Stimulated activated naive CD8-positive, alpha-beta T cell treated with anti-CD3 and anti-CD28 coated beads, Interleukin-15, Interleukin-2, amounts not matched to agents 100 ng/mL and 50 ng/mL, for 24 hours (primary cell): ENCODE measurements around the gene ITGAE.
A peak's percentile ranks its signal among the peaks of the same experiment; 100 is the strongest.
"Not testable (repeated sequence)": the region's sequence is repeated elsewhere in the genome, so short reads cannot be mapped to it uniquely, and the experiment has no call there.

Experiments
- H3K27ac Mint-ChIP-seq: one replicate; pipeline ENCODE4 v1.8.0; 2021; ENCODE audit warnings: mild to moderate bottlenecking, mixed read lengths
- H3K27me3 Mint-ChIP-seq: one replicate; pipeline ENCODE4 v1.8.0; 2021; ENCODE audit warnings: mixed read lengths
- H3K36me3 Mint-ChIP-seq: one replicate; pipeline ENCODE4 v1.8.0; 2021; ENCODE audit warnings: low read depth, mixed read lengths
- H3K4me1 Mint-ChIP-seq: one replicate; pipeline ENCODE4 v1.8.0; 2021; ENCODE audit warnings: low read depth, mixed read lengths
- H3K4me3 Mint-ChIP-seq: one replicate; pipeline ENCODE4 v1.8.0; 2021; ENCODE audit warnings: mild to moderate bottlenecking, mixed read lengths
- H3K9me3 Mint-ChIP-seq: one replicate; pipeline ENCODE4 v1.8.0; 2021; ENCODE audit warnings: mixed read lengths

Gene ITGAE

DNA sequence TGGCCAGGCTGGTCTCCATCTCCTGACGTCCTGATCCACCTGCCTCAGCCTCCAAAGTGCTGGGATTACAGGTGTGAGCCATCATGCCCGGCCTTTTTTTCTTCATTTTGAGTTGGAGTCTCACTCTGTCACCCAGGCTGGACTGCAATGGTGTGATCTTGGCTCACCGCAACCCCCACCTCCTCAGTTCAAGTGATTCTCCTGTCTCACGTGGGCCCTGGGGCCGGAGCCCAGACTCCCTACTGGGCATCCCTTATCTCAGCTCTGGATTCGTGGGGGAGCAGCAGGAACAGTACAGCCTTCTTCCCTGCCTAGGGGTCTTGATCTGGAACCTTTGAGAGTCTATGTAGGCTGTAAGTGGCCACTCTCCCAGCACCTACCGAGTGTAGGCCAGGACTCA lies 7.7 kb downstream of the ITGAE start:
- H3K36me3 Mint-ChIP-seq, H3K4me3 Mint-ChIP-seq, H3K27ac Mint-ChIP-seq, H3K27me3 Mint-ChIP-seq, H3K9me3 Mint-ChIP-seq: not testable (repeated sequence)
- peaks cover 73% of the 10 kb centered on the region for H3K4me1 Mint-ChIP-seq

DNA sequence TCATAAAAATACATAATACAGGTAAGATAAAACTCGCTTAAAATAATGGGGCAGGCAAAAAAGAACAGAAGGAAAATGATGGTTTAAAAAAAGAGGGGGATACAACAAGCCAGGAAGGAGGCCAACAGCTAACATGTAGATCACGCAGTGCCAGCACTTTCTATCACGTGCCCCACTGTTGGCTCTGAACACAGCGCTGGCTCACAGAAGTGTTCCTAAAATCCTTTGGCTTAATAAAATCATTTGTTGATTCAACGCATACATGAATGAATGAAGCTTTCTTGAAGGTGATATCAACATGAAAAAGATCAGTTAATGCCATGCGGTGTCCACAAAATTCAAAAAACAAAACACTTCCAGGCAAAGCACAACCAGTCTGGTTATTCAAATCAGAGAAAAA lies 8.5 kb downstream of the ITGAE start:
- H3K27me3 Mint-ChIP-seq = no peaks in the 10 kb centered on the region
- H3K27ac Mint-ChIP-seq = no peak overlapping the region
- H3K9me3 Mint-ChIP-seq = no peaks in the 10 kb centered on the region

DNA sequence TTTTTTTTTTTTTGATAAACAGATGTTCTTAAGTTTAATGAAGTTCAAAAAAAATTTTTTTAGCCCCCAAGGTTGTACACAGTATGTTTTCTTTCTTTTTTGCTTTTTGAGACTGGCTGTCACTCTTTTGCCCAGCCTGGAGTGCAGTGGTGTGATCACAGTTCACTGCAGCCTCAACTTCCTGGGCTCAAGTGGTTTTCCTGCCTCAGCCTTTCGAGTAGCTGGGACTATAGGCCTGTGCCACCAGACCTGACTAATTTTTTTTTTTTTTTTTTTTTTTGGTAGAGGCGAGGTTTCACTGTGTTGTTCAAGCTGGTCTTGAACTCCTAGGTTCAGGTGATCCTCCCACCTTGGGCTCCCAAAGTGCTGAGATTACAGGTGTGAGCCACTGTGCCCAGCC lies 12.8 kb downstream of the ITGAE start:
- peaks cover 3% of the 10 kb centered on the region for H3K27me3 Mint-ChIP-seq
- peaks cover 41% of the 10 kb centered on the region for H3K4me1 Mint-ChIP-seq
- H3K4me3 Mint-ChIP-seq = no peak overlapping the region
- H3K9me3 Mint-ChIP-seq = no peaks in the 10 kb centered on the region
- no peaks in the 10 kb centered on the region for H3K36me3 Mint-ChIP-seq
- no peak overlapping the region for H3K27ac Mint-ChIP-seq

More for the DNA sequence above, 8.5 kb downstream of the ITGAE start:
- Mint-ChIP-seq H3K4me3 (no peak overlapping the region), H3K4me1 (peaks cover 70% of the 10 kb centered on the region), H3K36me3 (no peaks in the 10 kb centered on the region)

DNA sequence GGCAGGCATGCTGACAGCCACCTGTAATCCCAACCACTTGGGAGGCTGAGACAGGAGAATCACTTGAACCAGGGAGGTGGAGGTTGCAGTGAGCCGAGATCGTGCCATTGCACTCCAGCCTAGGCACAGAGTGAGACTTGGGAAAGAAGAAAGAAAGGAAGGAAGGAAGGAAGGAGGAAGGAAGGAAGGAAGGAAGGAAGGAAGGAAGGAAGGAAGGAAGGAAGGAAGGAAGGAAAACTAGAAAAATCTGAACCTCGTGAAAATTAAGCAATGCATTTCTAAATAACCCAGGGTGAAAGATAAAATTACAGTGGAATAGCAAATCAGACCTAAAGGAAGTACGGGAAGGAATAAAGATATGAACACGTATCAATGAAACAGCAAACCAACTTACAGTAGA lies 15.7 kb downstream of the ITGAE start:
- not testable (repeated sequence) for H3K36me3 Mint-ChIP-seq, H3K27me3 Mint-ChIP-seq, H3K27ac Mint-ChIP-seq, H3K9me3 Mint-ChIP-seq, H3K4me3 Mint-ChIP-seq
- peaks cover 19% of the 10 kb centered on the region for H3K4me1 Mint-ChIP-seq

DNA sequence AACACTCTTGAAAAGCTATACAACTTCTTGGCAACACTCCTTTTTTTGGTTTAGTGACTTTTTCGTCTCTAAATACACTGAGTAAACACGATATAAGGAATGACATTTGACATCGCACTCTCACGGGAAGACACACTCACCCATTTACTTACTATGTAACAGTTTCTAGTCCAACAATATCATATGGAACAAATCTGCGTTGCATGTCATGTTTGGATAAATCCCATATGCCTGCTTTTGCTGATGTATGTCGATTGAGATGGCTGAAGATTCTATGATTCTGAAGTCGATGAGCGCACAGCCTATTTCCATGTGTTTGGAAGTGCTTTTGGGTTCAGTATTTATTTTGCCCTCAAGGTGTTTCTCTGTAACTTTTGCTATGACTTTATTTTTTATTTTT lies 18.2 kb downstream of the ITGAE start:
- H3K4me3 Mint-ChIP-seq = no peak overlapping the region
- no peak overlapping the region for H3K27ac Mint-ChIP-seq
- no peaks in the 10 kb centered on the region for H3K36me3 Mint-ChIP-seq
- peaks cover 7% of the 10 kb centered on the region for H3K4me1 Mint-ChIP-seq
- H3K27me3 Mint-ChIP-seq = peaks cover 3% of the 10 kb centered on the region
- no peaks in the 10 kb centered on the region for H3K9me3 Mint-ChIP-seq

DNA sequence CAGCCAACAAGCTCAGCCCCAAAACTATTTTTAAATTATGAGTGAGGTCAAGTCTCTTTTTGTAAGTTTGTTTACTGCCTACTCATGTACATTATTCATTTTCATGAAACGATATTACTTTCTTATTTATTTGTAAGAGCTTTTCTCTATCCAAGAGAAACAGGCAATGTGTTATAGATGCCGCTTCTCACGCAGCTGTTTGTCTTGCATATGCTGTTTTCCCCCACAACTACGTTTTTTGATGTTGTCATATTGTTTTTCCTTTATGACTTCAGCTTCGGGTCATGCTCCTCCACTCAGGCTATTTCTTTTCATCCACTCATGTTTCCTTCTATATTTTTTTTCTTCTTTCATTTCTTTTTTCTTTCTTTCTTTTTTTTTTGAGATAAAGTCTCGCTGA lies 20.0 kb downstream of the ITGAE start:
- Mint-ChIP-seq H3K36me3 (no peaks in the 10 kb centered on the region), H3K4me1 (no peaks in the 10 kb centered on the region), H3K27me3 (peaks cover 3% of the 10 kb centered on the region), H3K9me3 (no peaks in the 10 kb centered on the region), H3K4me3 (no peak overlapping the region), H3K27ac (no peak overlapping the region)

DNA sequence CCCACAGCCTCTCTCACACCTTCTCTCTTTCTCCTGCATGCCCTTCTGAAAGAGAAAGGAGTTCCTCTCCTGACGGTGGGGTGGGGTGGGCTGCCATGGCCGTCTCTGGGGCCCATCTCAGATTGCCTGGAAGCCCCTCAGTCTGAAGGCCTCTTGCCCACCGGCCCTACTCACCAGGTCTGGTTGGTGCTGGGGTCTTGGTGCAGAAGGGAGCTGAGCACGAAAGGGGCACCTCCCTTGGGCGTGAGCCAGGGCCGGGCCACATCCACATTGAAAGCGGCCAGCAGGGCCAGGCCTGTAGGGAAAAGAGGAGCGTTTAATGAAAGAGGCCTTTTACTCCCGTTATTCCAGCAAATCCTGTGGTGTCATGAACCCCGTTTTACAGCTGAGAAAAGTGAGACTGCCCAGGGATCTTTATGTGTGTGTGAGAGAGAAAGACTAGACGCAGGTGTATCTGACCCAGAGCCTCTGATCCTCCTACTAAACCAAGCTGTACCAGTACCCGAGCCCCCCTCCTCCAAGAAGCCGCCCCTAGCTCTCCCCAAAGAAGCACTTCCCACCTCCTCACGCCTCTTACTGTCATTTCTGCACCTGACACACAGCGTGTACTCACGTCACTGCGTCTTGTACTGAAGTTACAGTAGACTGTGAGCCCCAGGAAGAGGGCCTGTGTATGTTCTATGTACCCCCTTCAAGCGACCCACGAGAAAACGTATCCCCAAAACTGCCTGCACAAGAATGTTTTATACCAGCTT lies 23.4 kb downstream of the ITGAE start:
- Mint-ChIP-seq H3K9me3 (no peaks in the 10 kb centered on the region), H3K4me1 (peaks cover 3% of the 10 kb centered on the region), H3K36me3 (no peaks in the 10 kb centered on the region), H3K4me3 (no peak overlapping the region), H3K27me3 (peaks cover 3% of the 10 kb centered on the region), H3K27ac (no peak overlapping the region)

DNA sequence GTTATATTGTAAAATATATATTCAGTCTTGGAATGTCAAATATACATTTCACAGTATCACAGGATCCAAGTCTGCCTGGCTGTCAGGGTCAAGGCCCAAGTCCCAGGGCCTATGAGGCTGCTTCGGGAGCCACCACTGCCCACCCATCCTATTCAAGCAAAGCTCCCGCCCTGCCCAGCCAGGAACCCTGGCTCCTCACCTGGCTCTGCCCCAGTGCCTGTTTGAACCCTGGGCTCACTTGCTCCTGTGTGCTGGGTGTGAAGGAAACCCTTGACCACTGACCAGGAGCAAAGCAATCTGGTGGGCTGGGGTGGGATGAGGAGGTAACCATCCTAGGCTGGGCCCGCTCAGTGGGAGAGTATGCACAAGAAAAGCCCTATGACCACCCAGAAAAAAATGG lies 27.0 kb downstream of the ITGAE start:
- Mint-ChIP-seq H3K4me1 (peaks cover 33% of the 10 kb centered on the region), H3K27ac (no peak overlapping the region), H3K4me3 (no peak overlapping the region), H3K9me3 (no peaks in the 10 kb centered on the region), H3K36me3 (no peaks in the 10 kb centered on the region), H3K27me3 (peaks cover 15% of the 10 kb centered on the region)

DNA sequence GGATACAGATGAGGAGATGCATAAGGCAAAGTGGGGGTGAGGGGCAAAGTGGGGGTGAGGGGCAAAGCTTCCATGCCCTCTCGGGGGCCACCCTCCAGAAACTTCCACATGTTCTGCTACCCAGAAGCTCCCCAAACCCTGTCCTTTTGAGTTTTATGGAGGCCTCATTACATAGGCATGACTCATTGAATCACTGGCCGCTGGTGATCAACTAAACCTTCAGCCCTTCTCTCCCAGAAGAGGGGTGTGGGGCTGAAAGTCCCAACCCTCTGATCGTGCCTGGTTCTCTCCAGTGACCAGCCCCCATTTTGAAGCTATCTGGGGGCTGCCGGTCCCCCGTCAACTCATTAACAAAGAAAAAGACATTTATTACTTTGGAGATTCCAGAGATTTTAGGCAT lies 27.5 kb downstream of the ITGAE start:
- no peaks in the 10 kb centered on the region for H3K9me3 Mint-ChIP-seq
- peaks cover 37% of the 10 kb centered on the region for H3K4me1 Mint-ChIP-seq
- peaks cover 17% of the 10 kb centered on the region for H3K27me3 Mint-ChIP-seq
- H3K36me3 Mint-ChIP-seq = no peaks in the 10 kb centered on the region
- H3K27ac Mint-ChIP-seq = no peak overlapping the region
- H3K4me3 Mint-ChIP-seq = no peak overlapping the region

DNA sequence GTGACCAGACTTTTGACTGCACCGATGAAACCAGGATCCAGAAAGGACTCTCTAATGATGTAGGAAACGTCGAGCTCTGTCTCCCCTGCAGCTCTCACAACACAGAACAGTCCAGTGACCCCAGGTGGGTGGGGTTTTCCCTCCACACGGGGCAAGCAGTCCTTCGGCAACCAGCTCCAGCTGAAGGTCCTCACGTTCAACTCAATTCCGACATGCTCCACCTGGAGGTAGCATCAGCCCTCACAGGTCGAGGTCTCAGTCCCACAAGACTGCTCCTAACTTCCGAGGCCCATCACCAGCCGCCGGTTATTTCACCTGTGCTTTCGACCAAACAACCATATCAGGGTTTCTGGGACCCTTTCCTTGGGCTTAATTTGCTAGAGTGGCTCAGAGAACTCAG lies 28.2 kb downstream of the ITGAE start:
- Mint-ChIP-seq H3K36me3 (no peaks in the 10 kb centered on the region), H3K9me3 (no peaks in the 10 kb centered on the region), H3K4me3 (peak overlapping the region; percentile 10)

DNA sequence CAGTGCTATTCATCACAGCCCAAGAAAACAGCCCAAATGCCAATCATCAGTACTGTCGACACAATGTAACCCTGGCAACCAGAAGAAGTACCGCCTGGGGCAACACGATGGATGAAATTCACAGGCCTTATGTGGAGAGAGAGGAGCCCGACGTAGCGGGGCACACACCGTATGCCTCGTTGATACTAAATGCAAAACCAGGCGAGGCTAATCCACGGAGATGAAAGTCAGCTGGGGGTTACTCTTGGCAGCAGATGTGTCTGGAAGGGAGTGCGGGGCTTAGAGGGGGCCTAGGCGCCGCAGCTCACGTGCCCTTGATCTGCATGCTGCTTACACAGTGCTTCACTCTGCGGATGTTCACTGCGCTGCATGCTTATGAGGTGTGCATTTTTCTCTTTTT lies 29.8 kb downstream of the ITGAE start:
- Mint-ChIP-seq H3K27me3 (peaks cover 24% of the 10 kb centered on the region), H3K36me3 (no peaks in the 10 kb centered on the region), H3K4me3 (peak overlapping the region; percentile 18), H3K9me3 (no peaks in the 10 kb centered on the region), H3K4me1 (peaks cover 57% of the 10 kb centered on the region), H3K27ac (peak overlapping the region; percentile 23)

More for the DNA sequence above, 28.2 kb downstream of the ITGAE start:
- Mint-ChIP-seq H3K4me1 (peaks cover 44% of the 10 kb centered on the region), H3K27me3 (peaks cover 20% of the 10 kb centered on the region), H3K27ac (no peak overlapping the region)

DNA sequence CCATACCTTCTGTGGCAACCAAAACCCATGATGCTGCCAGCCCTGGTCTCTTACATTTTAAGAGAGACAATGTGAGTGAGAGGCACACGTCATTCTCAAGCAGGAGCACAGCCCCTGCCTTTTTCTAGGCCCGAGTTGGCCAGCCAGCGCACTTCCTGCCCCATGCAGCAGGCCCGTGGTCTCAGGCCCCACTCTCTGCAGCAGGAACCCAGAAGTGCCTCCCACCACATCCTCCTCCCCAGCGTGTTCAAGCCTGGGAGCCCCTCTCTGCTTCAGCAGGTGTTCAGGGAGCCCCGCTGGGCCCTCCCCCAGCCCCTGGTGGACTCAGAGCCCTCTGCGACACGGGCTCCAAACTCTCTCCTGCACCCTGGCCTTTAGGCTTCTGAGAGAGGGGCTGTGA lies 30.5 kb downstream of the ITGAE start:
- no peak overlapping the region for H3K4me3 Mint-ChIP-seq
- H3K27me3 Mint-ChIP-seq = peaks cover 26% of the 10 kb centered on the region
- no peaks in the 10 kb centered on the region for H3K9me3 Mint-ChIP-seq
- peaks cover 64% of the 10 kb centered on the region for H3K4me1 Mint-ChIP-seq
- no peak overlapping the region for H3K27ac Mint-ChIP-seq
- peaks cover 2% of the 10 kb centered on the region for H3K36me3 Mint-ChIP-seq

DNA sequence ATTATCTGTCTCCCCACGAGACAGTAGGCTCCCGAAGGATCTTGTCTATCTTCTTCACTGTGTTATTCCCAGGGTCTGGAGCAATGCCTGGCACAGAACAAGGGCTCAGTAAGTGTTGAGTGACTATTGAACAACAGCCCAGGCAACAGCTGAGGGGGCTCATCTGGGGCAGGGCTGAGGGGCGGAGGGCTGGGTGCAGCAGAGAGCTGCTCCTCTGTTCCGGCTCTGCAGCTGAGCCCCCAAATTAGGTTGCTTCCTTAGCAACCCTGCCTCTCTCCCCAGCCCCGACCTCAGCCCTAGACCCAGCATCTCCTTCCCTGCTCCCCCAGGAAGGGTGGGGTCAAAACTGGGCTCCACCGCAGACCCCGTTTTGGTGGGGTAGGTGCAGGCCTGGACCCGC lies 32.2 kb downstream of the ITGAE start:
- H3K36me3 Mint-ChIP-seq = peaks cover 4% of the 10 kb centered on the region
- H3K4me1 Mint-ChIP-seq = peaks cover 81% of the 10 kb centered on the region
- no peak overlapping the region for H3K4me3 Mint-ChIP-seq
- H3K27ac Mint-ChIP-seq = no peak overlapping the region
- H3K9me3 Mint-ChIP-seq = no peaks in the 10 kb centered on the region
- peaks cover 27% of the 10 kb centered on the region for H3K27me3 Mint-ChIP-seq

DNA sequence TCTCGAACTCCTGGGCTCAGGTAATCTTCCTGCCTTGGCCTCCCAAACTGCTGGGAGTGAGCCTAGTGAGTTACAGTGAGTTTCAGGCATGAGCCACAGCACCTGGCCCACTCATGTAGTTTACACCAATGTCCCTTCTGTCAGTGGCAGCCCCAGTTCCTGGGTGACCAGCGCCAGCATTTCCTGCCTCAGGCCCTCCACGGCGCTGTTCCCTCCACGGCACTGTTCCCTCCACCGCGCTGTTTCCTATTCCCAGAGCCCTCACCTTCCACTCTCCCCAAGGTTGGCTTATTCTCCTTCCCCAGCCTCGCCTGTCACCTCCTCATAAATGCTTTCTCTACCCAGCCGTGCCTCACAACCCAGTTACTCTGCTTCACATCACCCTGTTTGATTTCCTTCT lies 32.6 kb downstream of the ITGAE start:
- Mint-ChIP-seq H3K36me3 (peaks cover 4% of the 10 kb centered on the region), H3K27ac (no peak overlapping the region), H3K4me1 (peaks cover 85% of the 10 kb centered on the region), H3K27me3 (peaks cover 27% of the 10 kb centered on the region), H3K4me3 (no peak overlapping the region), H3K9me3 (no peaks in the 10 kb centered on the region)

DNA sequence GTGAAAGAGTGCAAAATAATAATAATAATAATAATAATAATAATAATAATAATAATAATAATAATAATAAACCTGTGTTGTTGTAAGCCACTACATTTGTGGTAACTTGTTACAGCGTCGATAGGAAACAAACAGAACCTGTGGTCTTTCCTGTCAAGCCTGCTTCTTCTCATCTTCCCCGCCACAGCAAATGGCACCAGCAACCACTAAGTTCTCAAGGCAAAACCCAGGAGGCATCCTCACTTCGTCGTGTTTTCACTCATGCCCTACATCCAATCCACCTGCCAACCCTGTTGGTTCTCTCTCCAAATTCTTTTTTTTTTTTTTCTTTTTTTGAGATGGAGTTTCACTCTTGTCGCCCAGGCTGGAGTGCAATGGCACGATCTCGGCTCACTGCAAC lies 34.2 kb downstream of the ITGAE start:
- Mint-ChIP-seq H3K27ac (no peak overlapping the region), H3K36me3 (peaks cover 4% of the 10 kb centered on the region), H3K4me1 (peaks cover 91% of the 10 kb centered on the region), H3K4me3 (no peak overlapping the region), H3K9me3 (no peaks in the 10 kb centered on the region), H3K27me3 (peaks cover 20% of the 10 kb centered on the region)

DNA sequence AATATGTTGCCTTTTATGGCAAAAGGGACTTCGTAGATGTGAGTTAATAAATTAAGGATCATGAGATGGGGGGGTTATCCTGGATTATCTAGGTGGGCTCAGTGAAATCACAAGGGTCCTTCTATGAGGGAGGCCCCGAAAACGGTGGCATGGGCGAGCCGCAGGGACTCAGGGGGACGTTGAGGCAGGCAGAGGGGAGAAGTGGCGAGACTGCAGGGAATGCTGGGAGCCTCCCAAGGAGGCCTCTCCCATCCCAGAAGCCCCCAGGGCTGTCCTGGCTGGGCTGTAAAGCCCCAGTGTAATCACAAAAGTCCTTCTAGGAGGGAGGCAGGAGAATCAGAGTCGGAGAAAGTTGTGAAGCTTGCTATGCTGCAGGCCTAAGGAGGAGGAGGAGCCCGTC lies 35.0 kb downstream of the ITGAE start:
- Mint-ChIP-seq H3K4me3 (no peak overlapping the region), H3K36me3 (peaks cover 4% of the 10 kb centered on the region), H3K27me3 (peaks cover 23% of the 10 kb centered on the region), H3K4me1 (peaks cover 88% of the 10 kb centered on the region), H3K9me3 (no peaks in the 10 kb centered on the region), H3K27ac (peak overlapping the region; percentile 81)
